ENCODE data around the gene IL5.
"Not testable (repeated sequence)": the region's sequence is repeated elsewhere in the genome, so short reads cannot be mapped to it uniquely, and the experiment has no call there.

The IL5 gene

GRCh38 chr5:132543472-132544201 lies at the start of gene IL5:
TSS of gene IL5 (minus strand) at chr5:132543522. CDS start at chr5:132543478, 44 bp downstream.
- DNase-seq (ENCODE audit: low read depth) = no peak
- no peak for TF ChIP-seq CTCF (IDR thresholded peaks at IDR 0.05; ENCODE audit: low read depth, low read length, missing control alignments)
- in situ Hi-C loops (cut with HindIII; ENCODE audit: low sequenced_read_pairs) = no loop called here
- H3K4me3 ChIP-seq (ENCODE audit: low read depth, low read length) = no peak within 1 kb of the TSS

GRCh38 chr5:132592521-132592920 lies 49.2 kb upstream of the IL5 start:
- H3K4me3 ChIP-seq (ENCODE audit: low read depth, low read length) = no peak overlapping the region
- DNase-seq (ENCODE audit: low read depth) = peak; percentile 34
- in situ Hi-C loops (cut with HindIII; ENCODE audit: low sequenced_read_pairs) = no loop called here
- TF ChIP-seq CTCF (IDR thresholded peaks at IDR 0.05; ENCODE audit: low read depth, low read length, missing control alignments) = no peak

GRCh38 chr5:132591145-132591544 lies 47.8 kb upstream of the IL5 start:
- TF ChIP-seq CTCF (IDR thresholded peaks at IDR 0.05; ENCODE audit: low read depth, low read length, missing control alignments) = peak; percentile 20
- peak; percentile 8 for DNase-seq (ENCODE audit: low read depth)
- in situ Hi-C loops (cut with HindIII; ENCODE audit: low sequenced_read_pairs) = no loop called here
- H3K4me3 ChIP-seq (ENCODE audit: low read depth, low read length) = no peak overlapping the region

- H3K4me3 ChIP-seq (ENCODE audit: low read depth, low read length) = no peak overlapping the region
- no peak for TF ChIP-seq CTCF (IDR thresholded peaks at IDR 0.05; ENCODE audit: low read depth, low read length, missing control alignments)
- in situ Hi-C loops (cut with HindIII; ENCODE audit: low sequenced_read_pairs) = no loop called here
- DNase-seq (ENCODE audit: low read depth) = no peak
These were observed 46.1 kb upstream of the IL5 start for GRCh38 chr5:132589467-132589866.

- DNase-seq (ENCODE audit: low read depth) = no peak
- no peak overlapping the region for H3K4me3 ChIP-seq (ENCODE audit: low read depth, low read length)
- in situ Hi-C loops (cut with HindIII; ENCODE audit: low sequenced_read_pairs) = no loop called here
- TF ChIP-seq CTCF (IDR thresholded peaks at IDR 0.05; ENCODE audit: low read depth, low read length, missing control alignments) = no peak
These were observed 42.7 kb upstream of the IL5 start for GRCh38 chr5:132586063-132586462.

- in situ Hi-C loops (cut with HindIII; ENCODE audit: low sequenced_read_pairs) = not testable (repeated sequence)
These were observed 41.2 kb upstream of the IL5 start for GRCh38 chr5:132584560-132584959.

GRCh38 chr5:132576123-132576522 lies 32.8 kb upstream of the IL5 start:
- in situ Hi-C loops (cut with HindIII; ENCODE audit: low sequenced_read_pairs) = no loop called here
- no peak for TF ChIP-seq CTCF (IDR thresholded peaks at IDR 0.05; ENCODE audit: low read depth, low read length, missing control alignments)
- H3K4me3 ChIP-seq (ENCODE audit: low read depth, low read length) = no peak overlapping the region
- no peak for DNase-seq (ENCODE audit: low read depth)

More at GRCh38 chr5:132584560-132584959, 41.2 kb upstream of the IL5 start:
- not testable (repeated sequence) for H3K4me3 ChIP-seq (ENCODE audit: low read depth, low read length); DNase-seq (ENCODE audit: low read depth)

Measured in astrocyte of the cerebellum (primary cell).